Hematopoietic multipotent progenitor cell treated with erythropoietin and hydrocortisone succinate and interleukin-3 and kit ligand, for 6 days (in vitro differentiated cells): ENCODE data around the gene CIITA.
A peak's percentile ranks its signal among the peaks of the same experiment; 100 is the strongest.

Experiments
- DNase-seq: peaks from one replicate; pipeline ENCODE4 v3.0.0-alpha.2; 2015

Gene CIITA

DNA sequence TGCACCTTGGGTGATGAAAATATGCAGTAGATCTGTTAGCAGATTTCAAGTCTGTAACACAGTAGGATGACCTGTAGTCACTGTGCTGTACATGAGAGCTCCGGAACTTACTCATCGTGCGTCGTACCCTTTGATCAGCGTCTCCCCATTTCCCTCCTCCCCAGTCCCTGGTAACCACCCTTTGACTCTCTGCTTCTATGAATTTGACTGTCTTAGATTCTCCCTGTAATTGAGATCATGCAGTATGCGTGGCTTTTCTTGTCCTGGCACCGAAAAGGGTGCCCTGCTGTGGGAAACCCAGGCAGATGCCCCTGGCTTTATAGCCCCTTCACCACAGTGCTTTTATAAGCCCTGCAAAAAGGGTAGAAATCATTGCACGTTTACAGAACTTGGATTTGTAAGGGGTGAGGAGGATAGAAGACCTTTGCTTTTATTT lies 87.9 kb downstream of the CIITA start:
- no peak for DNase-seq

DNA sequence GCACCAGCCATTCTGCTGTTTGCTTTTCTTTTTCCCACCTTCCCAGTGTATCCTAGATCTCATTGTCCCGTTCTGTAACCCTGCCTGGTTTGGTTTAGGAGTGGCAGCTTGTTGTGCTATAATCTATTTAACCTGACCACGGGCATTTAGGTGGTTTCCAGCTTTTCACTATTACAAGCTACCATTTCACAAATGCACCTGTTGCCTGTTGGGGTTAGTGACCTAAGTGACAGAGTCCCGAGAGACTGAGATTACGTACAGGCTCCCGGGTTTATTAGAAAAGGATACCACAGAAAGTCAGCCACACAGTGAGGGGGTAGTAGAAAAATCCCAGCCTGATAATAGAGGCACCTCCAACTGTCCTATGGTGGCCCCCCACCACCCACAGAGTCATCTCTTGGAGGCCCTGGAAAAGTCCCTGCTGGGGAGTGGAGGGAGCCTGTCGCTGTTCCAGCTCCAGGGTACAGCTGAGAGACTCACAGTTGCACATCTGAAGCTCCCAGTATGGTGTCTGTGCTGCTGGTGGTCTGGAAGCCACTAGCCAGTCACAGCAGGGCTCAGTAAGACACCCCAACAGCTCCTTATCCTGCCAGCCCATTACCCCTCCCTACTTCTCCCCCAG lies 88.5 kb downstream of the CIITA start:
- DNase-seq: peak; percentile 71

DNA sequence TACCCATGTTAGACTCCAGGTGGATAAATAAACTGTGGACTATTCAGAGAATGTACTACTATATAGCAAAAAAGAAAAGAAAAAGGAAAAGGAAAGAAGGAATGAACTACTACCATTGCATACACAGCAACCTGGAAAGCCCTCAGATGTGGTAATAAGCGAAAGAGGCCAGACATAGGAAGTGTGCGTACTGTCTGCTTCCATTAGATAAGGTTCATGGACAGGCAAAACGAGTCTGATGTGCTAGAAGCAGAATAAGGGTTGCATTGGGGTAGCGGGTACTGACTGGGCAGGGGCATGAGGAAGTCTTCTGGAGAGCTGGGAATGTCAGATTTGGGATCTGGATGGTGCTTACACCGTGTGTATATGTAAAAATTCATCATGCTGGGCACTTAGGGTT lies 89.1 kb downstream of the CIITA start:
- DNase-seq: peak; percentile 90

DNA sequence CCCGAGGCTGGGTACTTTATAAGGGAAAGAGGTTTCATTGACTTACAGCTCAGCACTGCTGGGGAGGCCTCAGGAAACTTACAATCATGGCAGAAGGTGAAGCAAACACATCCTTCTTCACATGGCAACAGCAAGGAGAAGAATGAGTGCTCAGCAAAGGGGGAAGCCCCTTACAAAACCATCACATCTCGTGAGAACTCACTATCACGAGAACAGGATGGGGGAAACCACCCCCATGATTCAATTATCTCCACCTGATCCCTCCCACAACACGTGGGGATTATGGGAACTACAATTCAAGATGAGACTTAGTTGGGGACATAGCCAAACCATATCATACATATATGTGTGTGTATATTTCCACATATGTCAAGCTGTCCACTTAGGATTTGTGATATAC lies 89.6 kb downstream of the CIITA start:
- peak; percentile 25 for DNase-seq

DNA sequence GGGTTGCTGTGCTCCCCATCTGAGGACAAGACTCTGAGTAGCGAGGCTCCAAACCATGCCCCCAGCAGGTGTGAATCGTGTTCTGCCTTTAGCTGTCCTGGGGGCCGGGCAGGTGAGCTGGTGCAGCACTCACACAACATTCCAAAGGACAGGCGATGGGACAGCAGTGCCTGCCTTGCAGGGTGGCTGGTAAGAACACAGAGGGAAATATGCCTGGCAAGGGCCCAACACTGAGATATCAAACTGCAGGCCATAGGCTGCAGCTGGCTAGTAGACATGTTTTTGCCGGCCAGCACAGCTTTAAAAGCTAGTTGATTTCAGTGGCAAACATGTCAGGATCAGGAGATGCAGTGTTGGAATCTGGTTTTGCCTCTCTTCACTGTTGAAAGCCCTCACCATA lies 91.0 kb downstream of the CIITA start:
- peak; percentile 22 for DNase-seq

DNA sequence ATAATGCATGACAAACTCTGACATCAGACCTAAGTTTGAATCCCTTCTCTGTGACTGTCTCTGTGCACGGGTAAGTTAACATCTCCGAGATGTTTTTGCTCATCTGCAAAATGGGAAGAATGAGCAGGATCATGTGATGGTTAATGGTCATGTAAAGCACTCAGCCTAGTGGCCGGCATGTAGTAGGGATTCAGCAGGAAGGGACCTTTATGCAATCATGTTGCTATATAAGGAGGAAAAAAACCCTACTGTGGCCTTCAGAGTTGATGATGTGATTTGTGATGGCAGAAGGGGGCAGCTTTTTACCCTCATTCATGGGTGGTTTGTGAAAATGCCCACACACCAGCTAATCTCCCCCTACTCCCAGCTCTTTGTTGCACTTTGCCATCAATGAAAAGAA lies 91.5 kb downstream of the CIITA start:
- no peak for DNase-seq

DNA sequence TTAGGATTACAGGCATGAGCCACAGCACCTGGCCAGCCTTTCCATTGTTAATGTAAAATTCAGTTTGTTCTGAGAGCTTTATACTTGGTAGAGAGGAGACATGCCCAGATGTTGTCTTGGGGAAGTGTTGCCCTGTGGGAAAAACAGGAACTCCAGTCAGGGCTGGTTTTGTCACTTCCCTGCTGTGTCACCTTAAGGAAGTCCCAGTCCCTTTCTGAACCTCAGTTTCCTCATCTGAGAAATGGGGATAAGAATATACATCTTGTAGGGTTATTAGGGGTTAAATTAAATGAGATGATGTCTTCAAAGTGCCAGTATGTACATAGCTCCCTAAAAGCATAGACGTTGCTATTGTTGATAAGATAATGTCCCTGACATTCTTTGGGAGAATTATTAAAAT lies 92.6 kb downstream of the CIITA start:
- DNase-seq: no peak

DNA sequence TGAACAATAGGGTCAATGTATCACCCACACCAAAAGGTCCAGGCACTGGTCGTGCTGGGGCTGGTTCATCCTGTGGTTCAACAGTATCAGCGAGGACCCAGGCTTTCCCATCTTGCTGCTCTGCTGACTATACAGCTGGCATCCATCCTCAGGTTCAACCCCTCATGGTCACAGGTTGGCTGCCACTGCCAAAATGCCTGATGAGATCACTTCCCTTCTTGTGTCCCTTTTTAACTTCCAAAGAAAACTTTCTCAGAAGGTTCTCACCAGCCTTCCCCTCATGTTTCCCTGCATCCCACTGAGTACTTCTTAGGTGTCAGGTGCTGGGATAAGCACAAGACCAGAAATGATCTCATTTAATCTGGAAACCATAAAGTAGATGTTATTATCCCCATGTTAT lies 93.1 kb downstream of the CIITA start:
- no peak for DNase-seq

DNA sequence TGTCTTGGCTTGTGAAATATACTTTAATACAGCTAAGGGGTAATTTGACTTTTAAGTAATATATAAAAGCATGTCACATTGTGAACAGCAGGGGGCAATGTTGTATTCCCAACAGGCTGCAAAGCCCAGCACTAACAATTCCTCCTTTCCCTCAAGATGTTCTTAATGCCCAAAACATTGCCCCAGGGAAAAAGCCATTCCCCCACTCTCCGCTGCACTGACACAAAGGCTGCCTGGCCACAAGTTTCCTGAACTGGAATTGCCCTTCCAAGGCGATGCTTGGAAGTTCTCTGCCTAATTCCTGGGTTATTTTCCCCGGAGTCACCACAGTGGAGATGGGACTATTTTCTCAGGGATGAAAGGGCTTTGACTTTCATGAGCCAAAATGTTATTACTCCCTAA lies 94.6 kb downstream of the CIITA start:
- DNase-seq: peak; percentile 86

DNA sequence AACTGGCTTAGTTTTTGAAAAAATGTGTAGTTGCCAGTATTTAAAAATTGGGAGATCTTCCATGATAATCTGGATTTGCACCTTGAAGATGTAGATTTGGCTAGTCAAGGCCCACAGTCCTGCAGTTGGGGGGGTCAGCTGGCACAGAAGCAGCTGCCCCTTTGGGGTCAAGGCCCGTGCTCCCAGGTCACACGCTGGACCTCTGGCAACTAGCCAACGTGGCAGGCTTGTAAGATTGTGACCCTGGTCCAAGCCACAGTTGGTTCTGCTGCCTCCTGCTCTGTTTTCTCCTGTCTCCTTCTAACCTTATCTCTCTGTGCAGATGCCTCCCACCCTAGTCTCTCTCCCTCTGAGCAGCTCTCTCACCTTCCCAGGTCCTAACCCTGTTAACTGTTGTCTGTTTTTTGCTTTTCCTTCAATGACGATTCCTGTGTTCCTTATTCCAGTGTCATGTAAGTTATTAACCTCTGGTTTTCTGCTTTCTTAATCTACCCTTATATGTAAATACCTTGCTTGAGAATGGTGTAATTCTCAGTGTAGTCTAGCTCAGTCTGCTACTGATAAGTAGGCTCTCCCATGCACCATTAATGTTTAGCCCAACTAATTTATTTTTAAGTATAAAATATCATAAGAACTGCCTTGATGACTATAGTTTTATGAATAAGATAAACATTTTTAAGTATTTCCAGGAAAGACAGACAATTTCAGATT lies 95.3 kb downstream of the CIITA start:
- peak; percentile 93 for DNase-seq

DNA sequence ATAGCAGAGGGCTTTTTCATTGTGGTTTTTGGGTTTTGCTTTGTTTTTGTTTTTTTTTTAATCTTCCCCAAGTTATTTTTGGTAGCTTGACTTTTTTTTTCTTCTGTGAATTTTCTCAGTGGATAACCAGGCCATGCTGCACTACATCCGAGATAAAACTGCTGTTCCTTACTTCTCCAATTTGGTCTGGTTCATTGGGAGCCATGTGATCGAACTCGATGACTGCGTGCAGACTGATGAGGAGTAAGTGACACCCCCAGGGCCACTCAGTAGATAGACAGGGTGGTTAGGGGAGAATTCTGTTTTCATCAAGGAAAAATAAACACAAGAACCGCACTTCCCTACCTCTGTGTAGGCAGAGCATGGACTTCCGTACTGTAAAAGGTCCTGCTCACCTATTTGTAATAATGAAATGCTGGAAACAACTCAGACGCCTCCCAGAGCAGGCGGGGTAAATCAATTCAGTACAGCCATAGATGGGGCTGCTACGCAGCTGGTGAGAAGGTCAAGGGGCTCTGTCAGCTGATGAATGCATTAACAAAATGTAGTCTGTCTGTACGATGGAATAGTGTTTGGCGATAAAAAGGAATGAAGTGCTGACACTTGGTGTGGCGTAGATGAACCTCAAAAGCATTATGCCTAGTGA lies 95.9 kb downstream of the CIITA start:
- peak; percentile 60 for DNase-seq

DNA sequence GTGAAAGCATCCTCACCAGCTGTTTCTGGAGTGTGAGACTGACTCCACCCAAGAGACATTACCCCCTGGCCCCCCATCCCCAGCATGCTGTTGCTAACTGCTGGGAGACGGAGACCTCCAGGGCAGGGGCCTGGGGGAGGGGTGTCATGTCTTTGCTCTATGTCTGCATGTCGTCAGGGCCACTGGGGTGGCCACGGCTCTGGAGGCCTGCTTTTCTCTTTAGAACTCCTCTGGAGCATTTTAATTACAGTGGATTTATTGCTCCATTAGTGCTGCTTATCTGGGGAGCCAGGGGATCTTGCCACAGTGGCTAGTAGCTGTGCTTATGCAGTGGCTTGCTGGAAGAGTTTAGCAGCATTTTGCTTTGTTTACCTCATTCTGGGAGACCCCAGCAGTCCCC lies 99.6 kb downstream of the CIITA start:
- DNase-seq: no peak

DNA sequence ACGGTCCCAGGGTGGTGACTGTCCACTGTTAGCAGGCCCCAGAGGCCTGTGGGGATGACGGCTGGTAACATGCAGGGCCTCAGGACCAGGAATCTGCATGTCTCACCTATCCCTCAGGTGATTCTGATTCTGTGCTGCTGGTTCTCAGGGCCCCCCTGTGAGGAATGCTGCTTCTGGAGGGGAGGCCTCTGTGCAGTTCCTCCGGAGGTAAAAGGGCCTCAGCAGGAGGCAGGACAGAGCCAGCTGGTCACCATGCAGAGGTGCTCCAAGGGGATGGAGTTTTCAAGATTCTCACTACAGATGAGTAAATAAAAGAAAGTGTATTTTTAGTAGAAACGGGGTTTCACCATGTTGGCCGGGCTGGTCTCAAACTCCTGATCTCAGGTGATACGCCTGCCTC lies 101.1 kb downstream of the CIITA start:
- DNase-seq: no peak

DNA sequence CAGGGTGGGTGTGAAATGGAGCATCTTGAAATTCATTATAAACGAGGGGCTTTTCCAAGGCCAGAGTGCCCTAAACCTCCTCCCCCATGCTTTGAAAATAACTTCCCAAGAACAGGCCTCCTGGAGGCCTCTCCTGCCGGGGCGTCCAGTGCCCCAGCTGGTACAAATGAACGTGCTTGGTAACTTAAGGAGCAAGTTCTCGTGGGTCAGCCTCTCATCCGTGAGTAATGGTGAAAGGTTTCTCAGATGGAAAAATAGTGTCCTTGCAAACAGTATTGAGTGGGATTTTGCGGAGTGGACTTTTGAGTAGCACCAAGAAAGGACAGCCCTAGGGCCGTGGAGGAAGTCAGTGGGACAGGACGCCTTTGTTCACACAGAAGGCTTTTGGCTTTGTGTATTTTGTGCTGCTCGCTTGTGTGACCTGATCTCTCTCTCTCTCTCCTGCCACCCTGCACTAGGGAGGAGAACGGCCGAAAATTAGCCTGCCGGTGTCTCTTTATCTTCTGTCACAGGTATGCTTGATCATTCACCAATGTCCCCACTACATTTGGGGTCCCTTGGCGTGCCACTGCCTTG lies 102.0 kb downstream of the CIITA start:
- DNase-seq: no peak

DNA sequence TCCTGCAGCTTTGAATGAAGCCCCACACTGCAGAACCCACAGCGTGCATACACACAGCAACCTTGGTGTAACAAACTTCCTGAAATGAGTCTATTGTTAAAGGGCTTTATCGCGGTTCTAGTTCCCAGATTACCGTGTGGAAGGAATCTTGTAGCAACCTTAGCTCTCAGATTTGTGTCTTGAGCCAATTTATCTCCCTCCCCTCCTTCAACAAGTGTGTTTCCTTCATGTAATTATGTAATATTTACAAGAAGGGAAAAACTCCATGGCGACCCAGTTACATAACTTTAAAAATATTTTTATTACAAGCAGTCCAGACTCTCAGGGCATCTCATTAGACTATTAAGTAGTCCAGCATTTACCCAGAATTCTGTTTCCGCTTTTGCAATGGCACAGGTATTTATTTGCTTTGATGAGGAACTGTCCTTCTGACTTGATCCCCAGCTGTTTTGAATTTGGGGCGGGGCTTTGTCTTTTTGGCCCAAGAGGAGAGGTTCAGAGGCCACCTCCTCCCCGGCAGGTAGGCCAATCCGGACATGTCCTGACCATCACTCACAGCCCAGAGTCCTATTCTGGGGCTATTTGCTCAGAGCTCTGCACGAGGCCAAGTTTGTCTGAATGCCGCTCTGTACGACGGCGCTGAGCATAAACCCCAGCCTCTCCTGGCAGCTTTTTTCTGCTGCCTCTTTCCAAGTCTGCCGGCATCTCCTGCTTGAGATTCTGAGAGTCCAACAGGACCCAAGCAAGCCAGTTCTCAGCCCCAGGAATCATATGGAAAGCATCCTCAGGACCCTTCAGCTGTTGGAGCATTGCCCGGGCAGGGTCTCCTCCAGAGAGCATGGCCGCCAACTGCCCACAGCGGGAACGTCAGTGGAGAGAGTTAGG lies 103.0 kb downstream of the CIITA start:
- DNase-seq: no peak

DNA sequence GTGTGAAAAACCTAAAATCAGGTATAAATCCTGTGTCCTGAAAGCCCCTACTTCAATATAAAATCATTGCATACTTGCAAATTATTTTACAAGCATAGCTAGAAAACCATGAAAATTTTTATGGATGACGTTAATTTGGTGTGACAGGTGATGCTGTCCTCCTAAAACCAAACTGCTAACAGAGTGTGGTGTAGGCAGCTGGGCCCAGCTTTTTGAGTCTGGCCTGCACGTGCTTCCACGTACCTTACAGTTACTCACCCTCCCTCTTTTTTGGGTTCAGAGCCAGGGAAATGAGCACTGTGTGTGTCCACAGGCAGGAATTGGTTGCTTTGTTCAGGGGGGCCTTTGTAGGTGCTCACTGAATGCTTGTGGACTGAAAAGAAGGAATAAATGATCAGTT lies 103.8 kb downstream of the CIITA start:
- DNase-seq: no peak

DNA sequence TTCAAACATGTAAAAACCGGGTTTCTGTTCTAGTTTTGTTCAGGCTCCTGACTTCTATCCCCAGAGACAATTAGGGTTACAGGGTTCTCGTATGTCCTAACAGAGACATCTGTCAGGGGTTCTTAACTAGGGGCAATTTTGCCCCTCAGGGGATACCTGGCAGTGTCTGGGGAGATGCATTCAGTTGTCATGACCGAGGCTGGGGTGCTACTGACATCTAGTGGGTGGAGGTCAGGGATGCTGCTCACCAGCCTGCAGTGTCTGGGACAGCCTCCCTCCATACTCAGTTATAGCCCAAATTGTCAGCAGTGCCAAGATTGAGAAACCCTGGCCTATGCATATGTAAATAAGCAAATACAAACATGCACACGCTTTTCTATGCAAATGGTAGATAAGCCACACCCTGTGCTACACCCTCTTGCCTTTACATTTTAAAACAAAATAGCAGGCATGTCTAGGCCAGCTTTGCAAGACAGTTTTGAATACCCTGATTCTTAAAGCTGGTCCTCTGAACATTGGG lies 104.8 kb downstream of the CIITA start:
- peak; percentile 72 for DNase-seq

DNA sequence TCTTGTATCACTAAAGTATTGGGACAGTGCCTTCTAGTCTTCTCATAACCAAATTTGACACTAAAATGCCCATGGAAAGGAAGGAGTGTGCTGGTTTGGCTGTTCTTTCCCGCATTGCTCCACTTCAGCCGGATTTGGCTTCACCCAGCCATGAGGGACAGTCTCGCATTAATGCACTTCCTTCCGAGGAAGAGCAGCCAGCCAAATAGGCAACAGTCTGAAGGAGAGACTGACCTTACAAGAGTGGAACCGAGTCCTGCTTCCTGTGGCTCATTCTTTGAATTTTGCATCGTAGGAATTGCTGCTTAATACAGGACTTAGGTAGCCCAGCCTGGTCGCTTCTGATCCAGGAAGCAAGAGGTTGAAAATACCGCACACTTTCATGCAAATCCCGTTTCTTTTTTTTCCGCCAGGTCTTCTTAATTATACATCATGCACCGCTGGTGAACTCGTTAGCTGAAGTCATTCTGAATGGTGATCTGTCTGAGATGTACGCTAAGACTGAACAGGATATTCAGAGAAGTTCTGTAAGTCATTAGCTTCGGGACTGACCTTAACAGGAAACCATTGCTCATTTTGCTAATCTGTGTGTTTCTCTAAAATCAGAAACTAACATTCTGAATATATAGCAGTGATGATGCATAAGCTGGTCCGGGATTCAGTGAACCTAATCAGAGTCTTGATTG lies 105.6 kb downstream of the CIITA start:
- no peak for DNase-seq

DNA sequence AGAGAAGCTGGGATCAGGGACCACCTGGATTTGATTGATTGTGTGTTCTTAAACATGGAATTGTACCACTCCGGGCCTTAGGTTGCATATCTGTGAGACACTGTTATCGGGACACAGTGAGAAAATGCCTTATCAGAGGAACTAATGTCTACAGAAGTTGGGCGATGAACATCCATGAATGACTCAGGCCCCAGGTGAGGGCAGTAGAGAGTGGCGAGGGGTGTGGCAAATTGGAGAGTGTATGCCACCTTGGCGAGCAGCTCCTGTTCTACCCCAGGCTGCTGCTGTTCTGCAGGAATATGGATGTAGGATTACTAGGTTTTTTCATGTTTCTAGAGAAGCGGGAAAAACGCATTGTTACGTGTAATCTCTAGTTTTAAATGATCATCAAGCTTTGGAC lies 106.2 kb downstream of the CIITA start:
- DNase-seq: no peak

DNA sequence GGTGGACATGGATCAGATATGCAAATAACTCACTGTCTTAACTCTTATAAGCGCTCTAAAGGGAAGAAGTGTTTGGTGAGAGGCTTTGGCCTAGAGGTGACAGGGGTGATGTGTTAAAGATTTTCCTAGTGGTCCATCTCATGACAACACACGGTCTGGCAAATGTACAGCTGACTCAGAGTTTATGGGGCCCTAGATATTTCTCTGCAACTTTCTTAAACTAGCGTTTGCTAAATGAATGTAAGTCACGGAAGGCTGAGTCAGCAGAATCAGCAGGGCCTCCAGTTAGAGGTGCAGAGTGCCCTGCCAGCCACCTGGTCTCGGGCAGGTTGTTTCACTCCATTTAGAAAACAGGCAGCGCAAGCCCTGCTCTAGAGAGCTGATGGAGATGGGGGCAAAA lies 107.5 kb downstream of the CIITA start:
- DNase-seq: no peak
